AG10803 (cell line): ENCODE measurements around the gene TRPM1.
A peak's percentile ranks its signal among the peaks of the same experiment; 100 is the strongest.

ENCODE experiments used
- DNase-seq: peaks from one replicate; pipeline ENCODE4 v3.0.0; 2010; ENCODE audit warnings: low read depth
- H3K4me3 ChIP-seq: 2 replicates; pipeline ENCODE4 v1.5.1; 2011; ENCODE audit warnings: mild to moderate bottlenecking, low read length, control low read depth
- CTCF ChIP-seq: conservative IDR thresholded peaks from 2 replicates; pipeline ENCODE4 v1.5.1; 2011; ENCODE audit warnings: mild to moderate bottlenecking, low read length, control low read depth, inconsistent platforms

Gene TRPM1

GRCh38 chr15:31049111-31049510, 52.4 kb downstream of the TRPM1 start:
- H3K4me3 ChIP-seq = no peak overlapping the region
- no peak for DNase-seq
- TF ChIP-seq CTCF = no peak

- H3K4me3 ChIP-seq = no peak overlapping the region
- no peak for DNase-seq
- no peak for TF ChIP-seq CTCF
Observed at GRCh38 chr15:31047437-31047836, 54.1 kb downstream of the TRPM1 start.

- no peak for TF ChIP-seq CTCF
- DNase-seq = no peak
- H3K4me3 ChIP-seq = no peak overlapping the region
Observed at GRCh38 chr15:31046759-31047359, 54.7 kb downstream of the TRPM1 start.

GRCh38 chr15:31045606-31046005, 55.9 kb downstream of the TRPM1 start:
- no peak overlapping the region for H3K4me3 ChIP-seq
- DNase-seq = no peak
- no peak for TF ChIP-seq CTCF

GRCh38 chr15:31042751-31043150, 58.8 kb downstream of the TRPM1 start:
- TF ChIP-seq CTCF = no peak
- peak; percentile 66 for DNase-seq
- no peak overlapping the region for H3K4me3 ChIP-seq

GRCh38 chr15:31041610-31042009, 59.9 kb downstream of the TRPM1 start:
- no peak for DNase-seq
- no peak for TF ChIP-seq CTCF
- no peak overlapping the region for H3K4me3 ChIP-seq

- no peak overlapping the region for H3K4me3 ChIP-seq
- no peak for DNase-seq
- TF ChIP-seq CTCF = no peak
Observed at GRCh38 chr15:31040611-31041010, 60.9 kb downstream of the TRPM1 start.
